Measurements from ENCODE around the gene CAAP1. TPM values are rescaled to one million over a fixed set of nuclear protein-coding genes. Genes with fewer than 3 reads are reported as not detected.
A peak's percentile ranks its signal among the peaks of the same experiment; 100 is the strongest.

CAAP1 gene
- total and polyA plus RNA-seq, 2 of the 13 experiments (the other 11 are each of a cell fraction or from before 2014, with no cell fraction given), result 10.9 to 40.2 TPM

GRCh38 chr9:26892251-26893029, at the start of gene CAAP1 (continued):
- TF ChIP-seq FUBP1 (CRISPR knock-in tag; IDR thresholded peaks at IDR 0.05; ENCODE audit: borderline replicate concordance) (no peak), ZNF121 (CRISPR knock-in tag; IDR thresholded peaks at IDR 0.05) (peak; percentile 46), ZNF674 (CRISPR knock-in tag; IDR thresholded peaks at IDR 0.05; ENCODE audit: low read depth) (no peak), ZNF644 (CRISPR knock-in tag; IDR thresholded peaks at IDR 0.05; ENCODE audit: low read depth) (0 out of 2 replicates have a peak, but pooled peaks have one; percentile 30), ZNF101 (CRISPR knock-in tag; IDR thresholded peaks at IDR 0.05; ENCODE audit: borderline replicate concordance, low read depth) (no peak), JDP2 (CRISPR knock-in tag; IDR thresholded peaks at IDR 0.05; ENCODE audit: borderline replicate concordance) (no peak; the same call in 1 of the 2 replicates), ARNT (IDR thresholded peaks at IDR 0.05) (no peak), SNRNP70 (IDR thresholded peaks at IDR 0.05; ENCODE audit: low read depth, low read length) (no peak), ZNF292 (CRISPR knock-in tag; IDR thresholded peaks at IDR 0.05; ENCODE audit: borderline replicate concordance, low read depth) (peak; percentile 83; the same call in 1 of the 2 replicates), MTF1 (CRISPR knock-in tag; IDR thresholded peaks at IDR 0.05) (no peak), SOX13 (IDR thresholded peaks at IDR 0.05) (no peak), SOX13 (CRISPR knock-in tag; conservative IDR thresholded peaks at IDR 0.05 in 1 of 2, IDR thresholded peaks at IDR 0.05 in 1 of 2) (peak; percentile 36 to 63; a peak in 1 of 4 replicates), ZNF260 (CRISPR knock-in tag; IDR thresholded peaks at IDR 0.05; ENCODE audit: borderline replicate concordance, low read depth) (no peak), ZBTB8A (CRISPR knock-in tag; IDR thresholded peaks at IDR 0.05; ENCODE audit: borderline replicate concordance, low read depth) (no peak), TAF15 (IDR thresholded peaks at IDR 0.05; ENCODE audit: low read depth, low read length, poor library complexity, severe bottlenecking) (peak; percentile 95), REXO4 (CRISPR knock-in tag; IDR thresholded peaks at IDR 0.05; ENCODE audit: borderline replicate concordance) (no peak), BATF2 (CRISPR knock-in tag; IDR thresholded peaks at IDR 0.05) (peak; percentile 81; the same call in 1 of the 2 replicates), ZNF672 (CRISPR knock-in tag; IDR thresholded peaks at IDR 0.05) (peak; percentile 90; the same call in 1 of the 2 replicates), ATAD3A (CRISPR knock-in tag; IDR thresholded peaks at IDR 0.05) (no peak), ZNF18 (CRISPR knock-in tag; IDR thresholded peaks at IDR 0.05; ENCODE audit: insufficient replicate concordance) (peak; percentile 80), SUZ12 (IDR thresholded peaks at IDR 0.05; ENCODE audit: low read depth, low read length) (no peak), POLR2AphosphoS2 (IDR thresholded peaks at IDR 0.05; ENCODE audit: low read depth, low read length) (peak; percentile 50; the same call in 1 of the 2 replicates), ZBTB7A (CRISPR knock-in tag; IDR thresholded peaks at IDR 0.05) (no peak), ZNF737 (CRISPR knock-in tag; IDR thresholded peaks at IDR 0.05; ENCODE audit: borderline replicate concordance) (no peak), FOXP1 (IDR thresholded peaks at IDR 0.05) (no peak), FOXP1 (CRISPR knock-in tag; IDR thresholded peaks at IDR 0.05) (no peak), DRAP1 (CRISPR knock-in tag; IDR thresholded peaks at IDR 0.05) (peak; percentile 80), FOXK2 (IDR thresholded peaks at IDR 0.05) (peak; percentile 29; the same call in 1 of the 2 replicates)
